ENCODE results near the gene TLCD1. TPM values are rescaled to one million over a fixed set of nuclear protein-coding genes. Genes with fewer than 3 reads are reported as not detected.
A peak's percentile ranks its signal among the peaks of the same experiment; 100 is the strongest.

Gene TLCD1
- total and polyA plus RNA-seq, 2 donors (not counting 1 experiment from before 2014, with no cell fraction given), result 0.49 to 3.1 TPM

DNA sequence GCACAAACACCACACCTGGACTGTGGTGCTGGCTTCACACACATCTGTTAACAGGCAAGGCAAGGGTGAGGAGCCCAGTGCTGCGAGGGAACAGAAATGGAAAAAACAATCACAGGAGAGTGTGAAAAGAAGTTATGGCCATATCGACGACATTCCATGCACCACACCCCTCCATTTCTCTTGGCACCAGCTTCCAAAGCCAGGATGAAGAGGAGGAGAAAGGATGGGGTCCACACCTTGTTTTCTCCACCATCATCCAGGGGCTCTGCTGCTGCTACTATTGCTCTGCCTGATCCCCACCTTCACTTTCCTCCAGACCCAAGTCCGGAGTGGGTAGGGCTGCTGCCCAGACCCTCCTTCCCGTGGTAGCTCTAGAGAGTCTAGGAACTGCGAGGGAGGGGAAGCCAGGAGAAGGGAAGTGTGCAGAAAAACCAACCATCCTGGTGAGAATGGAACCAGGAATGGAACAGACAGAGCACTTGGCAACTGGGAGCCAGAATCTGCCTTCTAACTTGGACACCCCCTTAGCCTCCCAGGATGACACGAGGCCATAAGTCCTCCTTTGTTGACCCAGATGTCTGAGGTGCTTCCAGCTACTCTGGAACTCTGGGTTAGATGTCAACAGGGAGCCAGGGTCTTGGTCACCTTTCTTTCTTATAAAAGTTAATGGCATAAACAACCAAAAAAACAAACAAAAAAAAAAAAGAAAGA is 13.2 kb downstream of the TLCD1 start:
- Histone ChIP-seq H3K4me3 (ENCODE audit: control extremely low read depth in 1 of 5, extremely low read depth in 1 of 5, insufficient read depth in 1 of 5, low read depth in 2 of 5, low read length in 4 of 5) (peak overlapping the region in 1 of 5 experiments; percentile 86), H2AFZ (ENCODE audit: insufficient read depth, low read depth, low read length, poor library complexity, severe bottlenecking) (peak overlapping the region; percentile 96)
- no peaks in the 10 kb centered on the region for H3K27me3 Mint-ChIP-seq

More for the DNA sequence above, 13.2 kb downstream of the TLCD1 start:
- no peaks in the 10 kb centered on the region for H3K36me3 ChIP-seq (replicated peaks in 1 of 2; ENCODE audit: control extremely low read depth in 1 of 2, control insufficient read depth in 1 of 2, extremely low read depth in 1 of 2, insufficient read depth in 2 of 2, low read length in 1 of 2)
- no peaks in the 10 kb centered on the region for H3K79me2 ChIP-seq (ENCODE audit: control insufficient read depth, insufficient read depth, low read length)
- DNase-seq (no peak), ATAC-seq (ENCODE audit: low read depth) (no peak)
- H3K27ac ChIP-seq (ENCODE audit: low read length in 2 of 2), result peak overlapping the region; percentile 69 to 79
- intact Hi-C loops (cut with micrococcal nuclease), result loop anchor here (10.0 kb wide), 2 partner anchors 138 to 432 kb away; partner anchors contain the start of genes ALDOC and PIGS
- H3K27me3 ChIP-seq (replicated peaks in 1 of 4; ENCODE audit: control extremely low read depth in 1 of 4, control insufficient read depth in 3 of 4, insufficient read depth in 4 of 4, low read length in 3 of 4), result peaks cover 0 to 8% (median 2%) of the 10 kb centered on the region in 4 experiments
- ChIA-PET CTCF (interaction anchor here (0.7 to 3.2 kb wide), 5 partner anchors 14 to 404 kb away, joined by 3 to 31 read pairs (median 3); partner anchors contain the start of gene TLCD1), POLR2A (interaction anchor here (0.6 to 2.8 kb wide), 4 partner anchors 7 to 239 kb away, joined by 6 to 38 read pairs (median 16); partner anchors contain the start of genes NEK8, PHF12, RPL23A and TLCD1)
- H3K9me3 Mint-ChIP-seq (ENCODE audit: insufficient read depth), result no peaks in the 10 kb centered on the region
- H4K20me1 ChIP-seq (ENCODE audit: control insufficient read depth, insufficient read depth, low read length, poor library complexity, severe bottlenecking), result no peaks in the 10 kb centered on the region
- peaks cover 21% of the 10 kb centered on the region for H3K4me1 Mint-ChIP-seq
- H3K9ac ChIP-seq (ENCODE audit: low read length), result peak overlapping the region; percentile 74
- peaks cover 19 to 32% of the 10 kb centered on the region in 2 donors for H3K4me1 ChIP-seq (ENCODE audit: control insufficient read depth in 2 of 2, insufficient read depth in 2 of 2, low read length in 2 of 2)
- no peaks in the 10 kb centered on the region for H3K9me3 ChIP-seq (ENCODE audit: control extremely low read depth in 1 of 3, control insufficient read depth in 2 of 3, insufficient read depth in 1 of 3, low read length in 2 of 3)
- peak overlapping the region; percentile 93 for H3K4me2 ChIP-seq (replicated peaks; ENCODE audit: low read depth, low read length, poor library complexity, severe bottlenecking)
- no peak for TF ChIP-seq EZH2 (IDR thresholded peaks at IDR 0.05; ENCODE audit: borderline replicate concordance, insufficient read depth, low read depth, low read length, poor library complexity, severe bottlenecking)
- TF ChIP-seq, protein P1, sequence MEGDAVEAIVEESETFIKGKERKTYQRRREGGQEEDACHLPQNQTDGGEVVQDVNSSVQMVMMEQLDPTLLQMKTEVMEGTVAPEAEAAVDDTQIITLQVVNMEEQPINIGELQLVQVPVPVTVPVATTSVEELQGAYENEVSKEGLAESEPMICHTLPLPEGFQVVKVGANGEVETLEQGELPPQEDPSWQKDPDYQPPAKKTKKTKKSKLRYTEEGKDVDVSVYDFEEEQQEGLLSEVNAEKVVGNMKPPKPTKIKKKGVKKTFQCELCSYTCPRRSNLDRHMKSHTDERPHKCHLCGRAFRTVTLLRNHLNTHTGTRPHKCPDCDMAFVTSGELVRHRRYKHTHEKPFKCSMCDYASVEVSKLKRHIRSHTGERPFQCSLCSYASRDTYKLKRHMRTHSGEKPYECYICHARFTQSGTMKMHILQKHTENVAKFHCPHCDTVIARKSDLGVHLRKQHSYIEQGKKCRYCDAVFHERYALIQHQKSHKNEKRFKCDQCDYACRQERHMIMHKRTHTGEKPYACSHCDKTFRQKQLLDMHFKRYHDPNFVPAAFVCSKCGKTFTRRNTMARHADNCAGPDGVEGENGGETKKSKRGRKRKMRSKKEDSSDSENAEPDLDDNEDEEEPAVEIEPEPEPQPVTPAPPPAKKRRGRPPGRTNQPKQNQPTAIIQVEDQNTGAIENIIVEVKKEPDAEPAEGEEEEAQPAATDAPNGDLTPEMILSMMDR (IDR thresholded peaks at IDR 0.05), result no peak
- 95% methylated on average over 3 of the region's 7 CpGs for WGBS (ENCODE audit: insufficient coverage)
- H3K27ac Mint-ChIP-seq, result peak overlapping the region; percentile 93
- H3K4me3 Mint-ChIP-seq, result peak overlapping the region; percentile 96
